Breast epithelium (tissue), 3 donors: ENCODE measurements around the gene OTUD5.

Experiments used
- CTCF ChIP-seq, 3 donors: fragments of 450-650 bp; IDR thresholded peaks; one replicate each; pipeline ENCODE4 v1.5.1; 2016 to 2017; ENCODE audit warnings: antibody characterized with exemption in 3 of 3, mild to moderate bottlenecking in 3 of 3, moderate library complexity in 3 of 3
- POLR2A ChIP-seq: fragments of 450-650 bp; IDR thresholded peaks from one replicate; pipeline ENCODE4 v1.6.1; 2016; ENCODE audit warnings: antibody characterized with exemption, mild to moderate bottlenecking, moderate library complexity
- POLR2AphosphoS5 ChIP-seq, 3 donors: sonication (generic); formaldehyde crosslinking; IDR thresholded peaks; one replicate each; pipeline ENCODE4 v1.6.1; 2017; ENCODE audit warnings: antibody characterized with exemption in 3 of 3

- no peak for TF ChIP-seq CTCF (IDR thresholded peaks at IDR 0.05)
- no peak for TF ChIP-seq POLR2A
- TF ChIP-seq POLR2AphosphoS5 (IDR thresholded peaks at IDR 0.05), result no peak
These were observed 12.1 kb upstream of the OTUD5 start for GRCh38 chrX:48969471-48969870.
